Amniotic stem cell (primary cell): ENCODE data around the gene SKOR2.
"Not testable (repeated sequence)": the region's sequence is repeated elsewhere in the genome, so short reads cannot be mapped to it uniquely, and the experiment has no call there.

Experiments
- DNase-seq: peaks from one replicate; lab custom pipeline; 2025; lab: John Stamatoyannopoulos, UW

Gene SKOR2

GRCh38 chr18:47254341-47254939 lies 3.0 kb upstream of the SKOR2 start:
- no peak for DNase-seq

DNA sequence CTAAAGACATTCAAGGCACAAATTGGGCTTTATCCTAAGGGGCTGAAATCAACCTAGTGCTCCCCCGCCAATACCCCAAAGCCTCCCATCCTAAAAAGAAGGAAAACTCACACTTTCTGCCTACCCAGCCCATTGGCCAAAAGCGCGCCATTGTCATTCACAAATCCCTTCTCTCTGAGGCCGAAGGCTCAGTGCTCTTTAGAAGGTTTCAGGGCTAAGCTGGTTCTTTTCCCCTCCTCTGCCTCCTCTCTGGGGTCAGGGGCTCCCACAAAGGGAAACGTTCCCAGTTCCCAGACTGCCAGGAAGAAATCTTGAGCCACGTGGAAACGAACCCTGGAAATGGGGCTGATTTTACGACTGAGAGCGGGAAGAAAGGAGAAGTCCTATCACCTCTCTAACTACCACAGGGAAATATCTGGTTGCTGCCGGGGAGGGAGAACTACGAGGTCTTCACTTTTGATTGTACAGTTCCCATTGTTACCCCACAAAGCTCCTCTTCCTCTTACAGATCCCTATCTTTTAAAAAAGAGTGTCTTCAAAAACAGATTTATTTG lies 1.7 kb upstream of the SKOR2 start:
- DNase-seq, result no peak

- DNase-seq, result no peak
These were observed 941 bp downstream of the SKOR2 start for GRCh38 chr18:47250391-47251046.

DNA sequence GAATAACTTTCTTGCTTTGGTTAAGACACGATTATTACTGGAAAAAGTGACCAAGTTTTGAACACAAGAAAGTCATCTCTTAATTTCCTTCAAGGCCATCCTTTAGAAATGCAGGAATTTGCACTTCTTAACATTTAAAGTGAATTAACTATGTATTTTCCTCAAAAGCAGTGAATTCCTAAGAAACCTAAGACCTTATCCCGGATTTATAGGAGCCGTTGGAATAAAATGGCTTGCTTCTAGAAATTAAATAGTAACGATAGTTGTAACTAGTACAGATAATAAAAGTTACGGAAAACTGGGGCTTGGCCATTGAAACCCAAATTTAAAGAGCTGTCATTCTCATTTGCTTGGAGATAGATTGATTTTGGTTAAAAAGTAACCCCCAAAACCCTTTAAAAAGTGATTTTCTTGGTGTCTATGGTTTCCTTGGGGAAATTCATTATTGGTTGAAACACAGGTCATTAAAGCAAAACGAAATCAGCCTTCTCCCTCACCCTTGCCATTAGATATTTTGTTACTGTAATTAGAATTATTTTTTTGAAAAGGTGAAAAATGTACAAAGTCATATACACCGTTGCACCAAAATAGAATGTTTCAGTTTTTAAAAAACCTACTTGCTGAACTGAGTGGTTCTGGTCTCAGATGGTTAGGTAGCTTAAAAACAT lies 2.0 kb downstream of the SKOR2 start:
- DNase-seq, result no peak

GRCh38 chr18:47248604-47249313 lies 2.7 kb downstream of the SKOR2 start:
- DNase-seq, result no peak

- no peak for DNase-seq
These were observed 3.3 kb downstream of the SKOR2 start for GRCh38 chr18:47248115-47248603.

GRCh38 chr18:47247416-47248114 lies 3.9 kb downstream of the SKOR2 start:
- no peak for DNase-seq

GRCh38 chr18:47247036-47247415 lies 4.4 kb downstream of the SKOR2 start:
- DNase-seq, result no peak

DNA sequence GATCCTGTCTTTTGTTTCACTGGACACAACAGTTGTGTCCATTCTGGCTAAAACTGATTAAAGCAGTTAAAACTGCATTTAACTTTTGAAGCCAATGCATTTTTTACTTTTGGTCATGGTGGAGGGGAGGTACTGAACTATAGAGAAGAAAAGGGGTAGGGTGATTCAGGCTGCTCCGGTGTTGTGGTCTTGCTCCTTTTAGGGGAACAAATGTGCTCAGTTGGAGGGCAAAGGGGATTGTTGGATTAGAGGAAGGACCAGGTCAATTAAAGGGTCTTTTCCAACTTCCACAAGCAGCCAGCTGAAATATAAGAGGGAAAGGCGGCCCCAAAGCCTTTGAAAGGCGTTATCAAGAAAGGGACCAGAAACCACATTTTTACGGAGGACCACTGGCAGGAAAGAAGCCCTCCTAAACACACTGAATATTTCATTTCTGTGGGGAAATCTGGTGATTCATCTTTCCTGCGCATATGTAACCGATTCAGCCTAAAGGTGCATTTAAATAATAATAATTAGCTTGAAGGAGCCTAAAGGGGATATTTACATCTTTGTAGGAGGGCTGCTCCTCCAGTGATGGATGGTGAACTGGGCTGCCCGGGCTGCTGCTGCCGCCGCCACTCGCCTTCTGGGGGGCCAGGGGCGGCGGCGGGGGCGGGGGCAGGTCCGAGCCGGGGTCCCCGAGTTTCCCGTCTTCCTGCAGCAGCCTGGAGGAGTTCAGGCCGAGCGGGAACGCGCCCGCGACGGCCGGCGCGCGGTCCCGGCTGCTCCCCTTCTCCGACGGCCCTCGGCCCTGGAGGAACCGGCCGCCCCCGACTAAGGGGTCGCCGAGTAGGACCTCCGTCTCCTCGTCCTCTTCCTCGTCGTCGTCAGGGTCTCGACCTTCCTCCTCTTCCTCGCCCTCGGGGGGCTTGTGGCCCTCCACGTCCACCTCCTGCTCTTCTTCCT lies 5.2 kb downstream of the SKOR2 start:
- DNase-seq, result no peak

DNA sequence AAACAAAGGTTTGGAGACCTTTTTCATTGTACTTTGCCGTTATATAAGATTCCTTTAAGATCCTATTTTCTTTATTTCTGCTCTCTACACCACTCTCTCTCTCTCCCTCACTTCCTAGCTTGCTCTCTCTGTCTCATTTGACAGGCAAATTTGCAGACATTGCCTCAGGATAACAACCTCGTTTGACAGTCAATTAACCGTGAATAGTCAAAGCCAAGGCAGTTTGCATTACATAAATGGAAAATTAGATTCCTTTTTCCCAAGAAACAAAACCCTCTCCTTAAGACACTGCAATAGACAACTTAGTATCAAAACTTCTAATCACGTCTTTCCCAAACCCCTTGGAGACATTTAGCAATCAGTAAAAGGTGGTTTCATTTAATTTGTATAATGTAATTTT lies 7.4 kb downstream of the SKOR2 start:
- no peak for DNase-seq

GRCh38 chr18:47235096-47235495 lies 16.4 kb downstream of the SKOR2 start:
- DNase-seq, result no peak

- DNase-seq, result no peak
These were observed 24.8 kb downstream of the SKOR2 start for GRCh38 chr18:47226660-47227059.

- peak; percentile 7 for DNase-seq
These were observed 35.8 kb downstream of the SKOR2 start for GRCh38 chr18:47215554-47216138.

DNA sequence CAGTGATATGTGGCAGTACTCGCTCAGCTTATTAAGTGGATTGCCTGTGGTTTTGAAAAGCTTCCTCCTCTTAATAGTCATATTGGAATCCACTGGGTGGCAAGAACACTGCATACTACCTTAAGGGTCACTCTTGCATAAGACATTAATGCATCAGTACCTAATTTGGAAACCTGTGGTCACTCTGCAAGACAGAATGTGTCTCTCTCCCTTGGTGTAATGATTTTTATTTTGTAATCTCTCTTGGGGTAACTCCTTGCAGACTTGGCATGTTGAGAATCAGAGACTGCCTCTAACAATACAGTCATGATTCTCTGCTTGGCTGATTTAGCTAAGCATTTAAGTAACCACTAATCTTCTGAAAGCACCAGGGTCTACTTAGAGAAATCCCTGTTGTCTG lies 42.3 kb downstream of the SKOR2 start:
- DNase-seq, result no peak

GRCh38 chr18:47206945-47207637 lies 44.4 kb downstream of the SKOR2 start:
- no peak for DNase-seq

DNA sequence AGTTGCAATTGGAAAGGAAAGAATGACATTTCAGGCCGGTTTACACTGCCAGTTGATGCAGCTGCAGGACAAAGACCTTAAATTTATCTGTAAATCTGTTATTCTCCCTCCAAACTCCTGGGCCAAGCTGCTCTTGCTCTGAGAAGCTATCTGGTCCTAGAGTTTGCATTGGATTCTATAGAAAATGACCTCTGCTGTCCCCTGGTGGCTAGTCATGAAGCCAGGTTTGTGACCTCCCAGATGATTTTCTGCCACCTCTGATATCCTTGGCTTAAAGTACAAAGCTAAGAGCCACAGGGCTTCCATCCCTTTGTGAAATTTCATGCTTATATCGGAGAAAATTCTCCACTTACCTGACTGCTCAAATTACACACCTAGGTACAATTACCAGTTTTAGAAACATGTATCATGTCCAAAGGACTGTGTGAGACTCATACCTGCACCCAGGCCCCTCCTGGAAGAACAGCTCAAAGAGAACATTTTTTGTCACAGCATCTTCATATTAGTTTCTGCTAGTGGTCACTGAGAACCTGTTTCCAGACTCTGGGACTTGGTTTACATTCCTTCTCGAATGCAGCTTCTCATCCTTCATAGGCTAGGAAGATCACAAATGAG lies 46.4 kb downstream of the SKOR2 start:
- peak; percentile 4 for DNase-seq

DNA sequence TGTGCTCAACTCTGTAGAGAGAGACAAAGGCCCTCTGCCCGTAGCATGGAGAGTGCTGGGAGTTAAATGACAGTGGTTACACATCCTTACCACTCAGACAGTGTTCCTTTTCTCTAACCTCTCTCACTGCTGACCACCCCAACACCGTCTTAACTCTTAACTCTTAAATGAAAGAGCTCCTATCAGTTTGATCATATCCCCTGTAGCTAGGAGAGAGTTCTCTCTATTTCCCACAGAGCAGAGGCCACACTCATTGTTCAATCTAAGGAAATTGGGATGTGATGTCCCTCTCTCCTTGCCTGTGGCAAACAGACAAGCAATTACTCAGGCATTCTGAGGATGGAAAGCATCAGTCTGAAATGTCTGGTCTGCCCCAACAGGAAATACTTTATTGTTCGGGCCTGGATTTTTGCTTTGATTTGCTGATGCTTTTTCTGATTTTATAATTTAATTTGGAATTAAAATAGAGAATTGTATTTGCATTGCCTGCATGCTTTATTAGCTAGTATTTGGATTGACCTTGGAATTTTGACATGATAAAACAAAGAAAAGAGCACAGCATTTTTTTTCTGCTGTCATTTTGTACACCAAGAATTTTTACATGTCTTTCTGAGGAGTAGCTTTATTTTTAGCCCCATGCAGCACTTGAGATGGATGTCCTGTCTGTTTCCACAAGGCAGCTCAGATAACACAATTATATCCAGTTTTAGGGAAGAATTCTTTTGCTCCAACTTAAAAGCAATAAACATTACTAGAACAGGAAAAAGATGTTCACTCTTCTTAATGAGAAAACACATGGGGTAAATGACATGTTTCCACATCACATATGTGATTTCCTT lies 47.6 kb downstream of the SKOR2 start:
- no peak for DNase-seq

DNA sequence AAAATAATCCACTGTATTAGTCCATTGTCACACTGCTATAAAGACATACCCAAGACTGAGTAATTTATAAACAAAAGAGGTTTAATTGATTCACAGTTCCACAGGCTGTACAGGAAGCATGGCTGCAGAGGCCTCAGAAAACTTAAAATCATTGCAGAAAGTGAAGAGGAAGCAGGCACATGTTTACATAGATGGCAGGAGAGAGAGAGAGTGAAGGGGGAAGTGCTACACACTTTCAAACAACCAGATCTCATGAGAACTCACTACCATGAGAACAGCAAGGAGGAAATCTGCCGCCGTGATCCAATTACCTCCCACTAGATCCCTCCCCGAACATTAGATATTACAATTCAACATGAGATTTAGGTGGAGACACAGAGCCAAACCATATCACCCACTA lies 55.5 kb downstream of the SKOR2 start:
- not testable (repeated sequence) for DNase-seq
